ENCODE measurements around the gene MMP25. TPM values are rescaled to one million over a fixed set of nuclear protein-coding genes. Genes with fewer than 3 reads are reported as not detected.

Gene MMP25
- total and polyA plus RNA-seq, 9 of the 15 experiments (the other 6 are each of a cell fraction or from before 2014, with no cell fraction given) = 0.03 to 0.04 TPM; not detected in 7

GRCh38 chr16:3001316-3001715 is 45.0 kb upstream of the MMP25 start:
- no TSS peak for BruUV-seq (replicated peaks)
- no peak for TF ChIP-seq MAFK (IDR thresholded peaks at IDR 0.05; ENCODE audit: low read length)
- no peak for TF ChIP-seq YY1 (IDR thresholded peaks at IDR 0.05; ENCODE audit: borderline replicate concordance in 1 of 3, control insufficient read depth in 1 of 3, extremely low read depth in 1 of 3, insufficient read depth in 3 of 3, insufficient read length in 1 of 3, insufficient replicate concordance in 2 of 3, low read depth in 1 of 3, low read length in 2 of 3)
- no peak for TF ChIP-seq ZNF695 (CRISPR knock-in tag; IDR thresholded peaks at IDR 0.05)
- TF ChIP-seq SMAD2 (IDR thresholded peaks at IDR 0.05; ENCODE audit: low read depth, low read length) = no peak
- no peak for TF ChIP-seq THRA (IDR thresholded peaks at IDR 0.05)
- no peak for TF ChIP-seq SMAD4 (CRISPR knock-in tag; conservative IDR thresholded peaks at IDR 0.05)
- no peak for TF ChIP-seq ZNF57 (CRISPR knock-in tag; IDR thresholded peaks at IDR 0.05)
- no peak; the same call in 1 of the 2 replicates for TF ChIP-seq ZNF143 (CRISPR knock-in tag; IDR thresholded peaks at IDR 0.05)
- no peak for TF ChIP-seq GATAD2A (IDR thresholded peaks at IDR 0.05)
- TF ChIP-seq TFAM (CRISPR knock-in tag; conservative IDR thresholded peaks at IDR 0.05) = no peak
- no peak for TF ChIP-seq ID3 (CRISPR knock-in tag; IDR thresholded peaks at IDR 0.05)
- TF ChIP-seq ID3 (tag; IDR thresholded peaks at IDR 0.05) = no peak
- no peak for TF ChIP-seq RBM22 (IDR thresholded peaks at IDR 0.05; ENCODE audit: low read depth, low read length, poor library complexity, severe bottlenecking)
- no peak for TF ChIP-seq KLF16 (IDR thresholded peaks at IDR 0.05)
- TF ChIP-seq SRSF9 (IDR thresholded peaks at IDR 0.05; ENCODE audit: borderline replicate concordance, low read depth, low read length) = no peak
- TF ChIP-seq FOXA1 (IDR thresholded peaks at IDR 0.05; ENCODE audit: borderline replicate concordance) = no peak
- no peak for TF ChIP-seq SAFB2 (IDR thresholded peaks at IDR 0.05; ENCODE audit: borderline replicate concordance, low read depth, low read length, severe bottlenecking)
- TF ChIP-seq NR0B1 (IDR thresholded peaks at IDR 0.05; ENCODE audit: partially characterized antibody) = no peak
- TF ChIP-seq TAF9B (IDR thresholded peaks at IDR 0.05; ENCODE audit: partially characterized antibody) = no peak
- TF ChIP-seq HMGN3 (IDR thresholded peaks at IDR 0.05; ENCODE audit: borderline replicate concordance, extremely low read depth, insufficient read length, low read depth, low read length) = no peak
- Histone ChIP-seq H3K4me2 (ENCODE audit: insufficient read depth, low read length) (no peak overlapping the region), H2AFZ (ENCODE audit: low read depth, low read length) (no peak overlapping the region), H3K9me3 (replicated peaks; ENCODE audit: control insufficient read depth, insufficient read depth, low read depth, low read length) (no peaks in the 10 kb centered on the region), H3K27me3 (ENCODE audit: control insufficient read depth in 2 of 2, insufficient read depth in 2 of 2, low read length in 2 of 2) (no peaks in the 10 kb centered on the region), H3K27ac (ENCODE audit: extremely low read depth, low read depth, low read length) (no peak overlapping the region), H3K9me1 (ENCODE audit: control insufficient read depth, insufficient read depth, low read length) (no peaks in the 10 kb centered on the region), H4K20me1 (replicated peaks; ENCODE audit: control insufficient read depth, insufficient read depth, low read length) (no peaks in the 10 kb centered on the region), H3K36me3 (ENCODE audit: control insufficient read depth, insufficient read depth, low read length) (no peaks in the 10 kb centered on the region), H3K79me2 (ENCODE audit: control insufficient read depth, insufficient read depth, low read length) (peaks cover 12% of the 10 kb centered on the region), H3K4me3 (no peak overlapping the region), H3K4me1 (replicated peaks in 1 of 2; ENCODE audit: control insufficient read depth in 2 of 2, insufficient read depth in 2 of 2, low read length in 2 of 2) (peaks cover 6 to 44% of the 10 kb centered on the region in 2 experiments; a peak in 4 of 5 replicates), H3K9ac (ENCODE audit: insufficient read depth in 1 of 2, low read depth in 2 of 2, low read length in 2 of 2) (peak overlapping the region in 1 of 2 experiments; percentile 60; a peak in 1 of 4 replicates)
- DNase-seq (ENCODE audit: extremely low read depth in 1 of 4, low spot score in 3 of 4) (no peak), FAIRE-seq (no peak), ATAC-seq (no peak)
- ChIA-PET CTCF (ENCODE audit: low intra/inter-chr PET ratio) (no interaction called here), POLR2A (interaction anchor here (0.5 to 0.8 kb wide), 4 partner anchors 15 to 846 kb away, joined by 3 read pairs; no protein-coding TSS in a partner anchor)
- in situ Hi-C loops (cut with MboI) = no loop called here
- intact Hi-C loops (cut with micrococcal nuclease) = no loop called here
- WGBS (ENCODE audit: insufficient coverage, low coverage, missing lambda C conversion rate) = 88% methylated on average over 3 of the region's 12 CpGs

Measured in K562 (cell line).